ENCODE results near the gene ANKRD13A.
"Not testable (repeated sequence)": the region's sequence is repeated elsewhere in the genome, so short reads cannot be mapped to it uniquely, and the experiment has no call there.

ANKRD13A gene

DNA sequence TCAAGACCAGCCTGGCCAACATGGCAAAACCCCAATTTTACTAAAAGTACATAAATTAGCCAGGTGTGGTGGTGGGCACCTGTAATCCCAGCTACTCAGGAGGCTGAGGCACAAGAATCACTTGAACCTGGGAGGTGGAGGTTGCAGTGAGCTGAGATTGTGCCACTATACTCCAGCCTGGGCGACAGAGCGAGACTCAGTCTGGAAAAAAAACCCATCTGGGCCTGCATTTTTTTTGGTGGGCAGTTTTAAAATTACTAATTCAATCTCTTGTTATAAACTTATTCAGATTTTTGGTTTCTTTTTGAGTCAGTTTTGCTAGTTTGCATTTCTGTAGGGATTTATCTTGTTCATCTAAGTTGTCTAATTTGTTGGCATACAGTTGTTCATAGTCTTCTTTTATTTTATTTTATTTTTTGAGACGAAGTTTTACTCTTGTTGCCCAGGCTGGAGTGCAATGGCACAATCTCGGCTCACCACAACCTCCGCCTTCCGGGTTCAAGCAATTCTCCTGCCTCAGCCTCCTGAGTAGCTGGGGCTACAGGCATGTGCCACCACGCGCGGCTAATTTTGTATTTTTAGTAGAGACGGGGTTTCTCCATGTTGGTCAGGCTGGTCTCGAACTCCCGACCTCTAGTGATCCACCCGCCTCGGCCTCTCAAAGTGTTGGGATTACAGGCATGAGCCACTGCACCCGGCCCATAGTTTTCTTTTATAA is 9.6 kb downstream of the ANKRD13A start:
- DNase-seq, result not testable (repeated sequence)

- DNase-seq, result no peak
Observed at GRCh38 chr12:110010853-110011723, 11.9 kb downstream of the ANKRD13A start.

GRCh38 chr12:110012137-110012536 is 12.9 kb downstream of the ANKRD13A start:
- no peak for DNase-seq

- DNase-seq, result no peak
Observed at GRCh38 chr12:110012659-110013058, 13.4 kb downstream of the ANKRD13A start.

DNA sequence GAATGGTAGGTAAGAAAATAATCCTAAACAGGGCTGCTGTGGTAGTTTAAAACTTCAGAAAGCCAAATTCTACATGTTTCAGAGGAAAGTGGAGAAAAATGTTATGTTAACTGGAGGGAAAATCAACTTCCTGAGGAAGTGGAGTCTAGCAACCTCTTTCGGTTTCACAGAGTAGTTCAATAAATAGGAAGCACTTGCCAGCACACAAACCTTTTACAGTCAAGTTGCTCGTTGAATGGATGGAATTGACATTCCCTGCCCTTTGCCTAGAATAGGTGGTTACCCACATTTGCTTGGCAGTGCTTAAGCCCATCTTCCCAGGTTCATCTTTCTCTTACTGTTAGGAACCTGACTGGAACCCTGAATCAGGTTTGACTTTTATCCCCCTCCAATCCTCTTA is 15.9 kb downstream of the ANKRD13A start:
- DNase-seq, result no peak

DNA sequence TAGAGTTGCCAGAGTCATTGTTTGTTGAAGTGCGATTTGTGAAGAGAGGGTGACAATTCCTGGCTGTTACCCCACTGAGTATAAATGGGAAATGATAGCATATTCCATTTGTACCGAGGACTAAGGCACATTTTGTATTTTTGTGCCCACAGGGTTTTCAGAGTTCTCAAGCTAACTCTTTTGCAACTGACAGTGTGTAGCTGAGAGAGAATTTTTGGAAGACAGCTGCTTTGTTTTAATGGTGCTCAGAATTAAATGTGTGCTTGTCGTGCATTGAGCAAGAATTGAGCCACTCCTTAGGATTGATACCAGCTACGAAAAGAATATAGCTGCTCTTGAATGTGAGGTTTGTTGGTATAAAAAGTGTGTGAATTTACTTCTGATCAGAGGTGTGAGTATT is 21.7 kb downstream of the ANKRD13A start:
- no peak for DNase-seq

DNA sequence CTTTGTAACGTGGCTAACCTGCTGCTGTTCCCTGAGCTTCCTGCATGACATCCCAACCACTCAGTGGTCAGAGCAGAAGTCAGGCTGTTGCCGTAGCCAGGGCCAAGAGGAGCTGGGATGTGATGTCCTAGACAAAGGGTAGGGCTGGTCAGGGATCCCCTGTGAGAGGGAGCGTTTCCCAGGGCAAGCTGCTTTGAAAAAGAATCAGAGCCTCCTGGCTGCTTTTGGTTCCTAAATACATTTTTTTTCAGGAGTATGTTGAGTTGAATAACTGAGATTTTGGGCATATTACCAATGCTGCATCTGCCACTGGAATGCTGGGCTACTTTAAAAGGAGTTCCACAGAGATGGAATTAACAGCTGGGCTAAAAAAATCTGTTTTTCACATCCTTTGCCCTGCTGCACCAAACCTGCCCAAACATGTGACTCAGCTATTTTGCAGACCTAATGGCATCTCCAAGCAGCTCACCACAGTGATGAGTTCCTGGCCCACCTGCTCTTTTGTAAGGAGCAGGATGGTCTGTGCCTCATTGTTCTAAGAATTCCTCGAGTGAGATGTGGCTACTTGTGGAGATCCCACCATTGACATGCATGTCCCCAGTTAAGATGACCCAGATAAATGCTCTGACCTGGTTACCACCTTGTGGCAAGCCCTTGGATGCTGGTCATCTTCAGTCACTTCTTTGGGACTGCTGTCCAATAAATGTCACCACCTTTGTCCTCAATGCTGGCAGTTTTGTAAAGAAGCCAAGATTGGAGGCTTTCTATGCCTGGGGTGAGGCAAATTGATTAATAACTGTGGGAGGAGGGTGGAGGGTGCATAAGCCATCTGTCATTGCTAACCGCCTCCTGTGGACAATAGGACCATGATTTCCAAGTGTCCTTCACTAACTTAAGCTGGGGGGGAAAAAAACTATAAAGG is 24.1 kb downstream of the ANKRD13A start:
- DNase-seq, result no peak

DNA sequence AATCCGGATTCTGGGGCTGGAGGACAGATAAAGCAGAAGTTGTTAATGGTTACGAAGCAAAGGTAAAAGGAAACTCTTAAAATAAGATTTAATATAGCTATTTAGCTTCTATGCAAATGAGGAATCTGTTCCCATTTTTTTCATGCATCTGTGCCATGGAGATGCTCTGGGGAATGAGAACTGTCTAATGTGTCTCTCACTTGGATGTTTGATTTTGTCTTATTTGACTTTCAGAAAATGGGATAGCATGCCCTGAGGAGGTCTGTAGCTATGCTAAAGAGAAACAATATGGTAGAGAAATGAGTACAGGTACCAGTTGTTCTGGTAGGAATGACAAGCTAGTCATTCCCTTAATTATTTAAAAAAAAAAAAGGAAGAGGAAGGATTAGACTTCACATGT is 24.8 kb downstream of the ANKRD13A start:
- no peak for DNase-seq

DNA sequence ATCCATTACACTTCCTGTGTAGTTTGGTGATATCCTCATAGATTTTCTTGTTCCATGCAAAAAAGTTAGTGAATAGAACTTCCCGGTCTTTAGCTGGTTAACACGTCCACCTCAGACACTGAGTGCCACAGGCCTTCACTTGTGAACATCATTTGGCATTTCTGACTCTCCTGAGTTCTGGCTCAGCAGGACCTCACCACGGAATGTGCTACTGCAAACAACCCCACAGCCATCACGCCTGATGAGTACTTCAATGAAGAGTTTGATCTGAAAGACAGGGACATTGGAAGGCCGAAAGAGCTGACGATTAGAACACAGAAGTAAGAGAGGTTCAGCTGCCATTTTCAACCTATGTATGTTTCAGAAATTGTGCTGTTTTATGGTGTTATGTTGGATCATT is 29.1 kb downstream of the ANKRD13A start:
- no peak for DNase-seq

DNA sequence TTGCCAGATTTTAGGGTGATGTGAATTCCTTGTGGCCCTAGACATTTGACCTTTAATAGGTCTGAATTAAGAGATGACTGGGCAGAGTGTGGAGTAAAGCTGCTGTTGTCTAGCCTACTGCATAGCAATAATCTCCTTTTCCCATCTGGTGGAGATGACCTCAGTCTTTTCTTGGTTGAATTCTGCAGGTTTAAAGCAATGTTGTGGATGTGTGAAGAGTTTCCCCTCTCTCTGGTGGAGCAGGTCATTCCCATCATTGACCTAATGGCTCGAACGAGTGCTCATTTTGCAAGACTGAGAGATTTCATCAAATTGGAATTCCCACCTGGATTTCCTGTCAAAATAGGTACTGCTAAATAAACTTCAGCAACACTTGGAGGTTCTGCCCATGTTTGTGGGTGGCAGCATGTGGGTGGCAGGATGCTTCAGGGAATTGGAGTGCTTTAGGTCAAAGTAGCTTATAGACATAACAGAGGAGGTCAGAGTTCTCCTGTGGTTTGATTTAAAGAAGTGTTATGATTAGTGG is 30.1 kb downstream of the ANKRD13A start:
- no peak for DNase-seq

GRCh38 chr12:110033888-110034287 is 34.7 kb downstream of the ANKRD13A start:
- DNase-seq, result no peak

DNA sequence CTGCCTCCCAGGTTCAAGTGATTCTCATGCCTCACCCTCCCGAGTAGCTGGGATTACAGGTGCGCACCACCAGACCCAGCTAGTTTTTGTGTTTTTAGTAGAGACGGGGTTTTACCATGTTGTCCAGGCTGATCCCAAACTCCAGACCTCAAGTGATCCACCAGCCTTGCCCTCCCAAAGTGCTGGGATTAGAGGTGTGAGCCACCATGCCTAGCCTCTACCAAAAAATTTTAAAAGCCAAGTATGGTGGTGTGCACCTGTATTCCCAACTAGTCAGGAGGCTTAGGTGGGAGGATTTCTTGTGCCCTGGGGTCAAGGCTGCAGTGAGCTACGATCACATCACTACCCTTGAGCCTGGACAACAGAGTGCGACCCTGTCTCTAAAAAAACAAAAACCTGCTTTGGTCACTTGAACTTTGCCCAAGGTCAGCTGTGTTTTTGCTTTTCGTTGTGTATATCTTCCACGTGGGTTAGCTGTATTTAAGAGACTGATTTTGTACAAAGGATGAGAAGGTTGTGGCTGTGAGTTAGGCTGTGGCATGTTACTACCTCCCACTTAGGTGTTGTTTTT is 36.4 kb downstream of the ANKRD13A start:
- DNase-seq, result no peak

DNA sequence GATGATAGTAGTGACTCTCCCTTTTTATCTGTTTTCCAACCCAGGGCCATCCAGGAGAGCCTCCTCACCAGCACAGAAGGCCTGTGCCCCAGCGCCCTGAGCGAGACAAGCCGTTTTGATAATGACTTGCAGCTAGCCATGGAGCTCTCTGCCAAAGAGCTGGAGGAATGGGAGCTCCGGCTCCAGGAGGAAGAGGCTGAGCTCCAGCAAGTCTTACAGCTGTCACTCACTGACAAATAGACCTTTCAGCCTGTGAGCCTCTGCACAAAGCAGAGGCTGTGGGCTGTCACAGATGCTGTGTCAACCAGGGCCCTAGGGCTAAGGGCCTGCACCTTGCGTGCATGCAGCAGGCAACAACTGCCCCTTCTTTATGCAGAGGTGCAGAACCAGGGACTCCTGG is 38.1 kb downstream of the ANKRD13A start:
- DNase-seq, result no peak

GRCh38 chr12:110038741-110039084 is 39.5 kb downstream of the ANKRD13A start:
- DNase-seq, result no peak

DNA sequence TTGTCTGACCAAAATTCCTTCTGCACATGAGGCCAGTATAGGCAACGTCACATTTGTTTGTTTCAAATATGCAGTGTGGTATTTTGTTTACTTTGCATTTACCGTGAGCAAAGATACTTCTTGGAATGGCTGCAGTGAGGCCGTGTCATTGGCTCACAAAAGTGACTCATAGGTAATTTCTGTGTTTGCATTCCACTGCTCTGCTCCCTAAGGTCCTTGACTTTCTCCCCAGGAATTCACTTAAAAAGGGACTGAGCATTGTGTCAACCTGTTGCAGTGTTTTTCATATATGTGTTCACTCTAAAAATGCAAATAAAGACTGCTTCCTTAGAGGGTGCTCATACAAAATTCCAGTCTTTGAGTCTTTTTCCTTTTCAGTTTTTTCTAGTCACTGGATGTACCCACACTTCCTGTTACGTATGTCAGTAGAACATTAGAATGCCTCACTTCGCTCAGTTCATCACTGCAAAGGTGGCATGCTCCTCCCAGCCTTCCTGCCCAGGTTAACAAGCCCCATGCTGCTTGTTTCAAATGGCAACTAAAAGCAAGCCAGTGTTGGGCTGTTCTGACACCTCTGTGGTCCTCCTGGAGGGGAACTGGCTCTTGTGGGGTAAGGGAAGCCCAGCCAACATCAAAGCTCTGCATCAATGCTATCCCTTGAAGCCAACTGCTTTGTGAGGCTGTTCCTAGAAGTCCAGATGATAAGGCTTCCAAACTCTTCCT is 40.0 kb downstream of the ANKRD13A start:
- no peak for DNase-seq

DNA sequence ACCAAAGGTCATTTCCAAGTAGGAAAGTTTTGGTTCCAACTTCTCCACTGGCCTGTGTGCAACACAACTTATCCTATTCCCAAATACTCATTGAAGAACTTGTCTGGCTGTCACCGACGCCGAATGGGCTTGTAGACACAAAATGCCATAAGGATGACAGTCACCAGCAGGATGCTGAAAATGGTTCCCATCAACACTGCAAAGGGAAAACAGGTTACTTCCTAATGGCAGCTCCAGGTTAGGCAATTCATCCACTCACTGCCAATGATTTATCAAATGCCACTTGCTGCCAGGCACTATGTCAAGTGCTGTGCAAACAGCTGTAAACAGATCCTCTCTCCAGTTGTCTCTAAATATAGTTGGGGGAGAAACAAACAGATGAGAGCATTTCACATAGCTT is 43.0 kb downstream of the ANKRD13A start:
- peak; percentile 2 for DNase-seq

GRCh38 chr12:110046451-110047187 is 47.4 kb downstream of the ANKRD13A start:
- DNase-seq, result no peak

GRCh38 chr12:110047297-110047940 is 48.2 kb downstream of the ANKRD13A start:
- DNase-seq, result no peak

- DNase-seq, result peak; percentile 98
Observed at GRCh38 chr12:110048242-110049027, 49.2 kb downstream of the ANKRD13A start, which contains the start of gene C12orf76. TSS of gene C12orf76 (minus strand) at chr12:110048522. CDS start at chr12:110048495, 27 bp downstream.

GRCh38 chr12:110049034-110049433 is 49.8 kb downstream of the ANKRD13A start:
- not testable (repeated sequence) for DNase-seq

Data from NCI-H1105 treated with DMSO at 0.1 percent for 48 hours (cell line).